IPS DF 4.7 (cell line): Measurements from ENCODE around the gene ATP1B1.

Source experiments
- DNase-seq: peaks from one replicate; pipeline ENCODE4 v3.0.0-alpha.2; 2013; ENCODE audit warnings: low spot score; ENCODE audit errors: extremely low read depth

ATP1B1 gene

GRCh38 chr1:169094897-169095569, 11.5 kb upstream of the ATP1B1 start:
- DNase-seq, result no peak

- DNase-seq, result no peak
These were observed 8.1 kb upstream of the ATP1B1 start for GRCh38 chr1:169098380-169098779.

- DNase-seq, result no peak
These were observed 6.9 kb upstream of the ATP1B1 start for GRCh38 chr1:169099561-169099960.

GRCh38 chr1:169100208-169100607, 6.3 kb upstream of the ATP1B1 start:
- DNase-seq, result no peak

- DNase-seq, result no peak
These were observed 5.8 kb upstream of the ATP1B1 start for GRCh38 chr1:169100651-169101088.

GRCh38 chr1:169102567-169102966, 3.9 kb upstream of the ATP1B1 start:
- no peak for DNase-seq

GRCh38 chr1:169103002-169103401, 3.5 kb upstream of the ATP1B1 start:
- no peak for DNase-seq

- no peak for DNase-seq
These were observed 3.0 kb upstream of the ATP1B1 start for GRCh38 chr1:169103480-169103893.

GRCh38 chr1:169105087-169105433, 1.4 kb upstream of the ATP1B1 start:
- no peak for DNase-seq

- no peak for DNase-seq
These were observed 926 bp upstream of the ATP1B1 start for GRCh38 chr1:169105434-169106094.

- no peak for DNase-seq
These were observed 572 bp downstream of the ATP1B1 start for GRCh38 chr1:169106921-169107602.

GRCh38 chr1:169107603-169108208, 1.2 kb downstream of the ATP1B1 start:
- no peak for DNase-seq

- no peak for DNase-seq
These were observed 1.7 kb downstream of the ATP1B1 start for GRCh38 chr1:169108223-169108622.

GRCh38 chr1:169108863-169109560, 2.5 kb downstream of the ATP1B1 start:
- no peak for DNase-seq

GRCh38 chr1:169109561-169110134, 3.2 kb downstream of the ATP1B1 start:
- DNase-seq, result no peak

- no peak for DNase-seq
These were observed 3.7 kb downstream of the ATP1B1 start for GRCh38 chr1:169110236-169110635.

- no peak for DNase-seq
These were observed 4.4 kb downstream of the ATP1B1 start for GRCh38 chr1:169110689-169111447.

- DNase-seq, result no peak
These were observed 5.0 kb downstream of the ATP1B1 start for GRCh38 chr1:169111472-169111871.

- no peak for DNase-seq
These were observed 5.8 kb downstream of the ATP1B1 start for GRCh38 chr1:169112241-169112640.

- peak; percentile 22 for DNase-seq
These were observed 7.2 kb downstream of the ATP1B1 start for GRCh38 chr1:169113613-169114119.
